ENCODE measurements around the gene CELA2A.

Gene CELA2A

GRCh38 chr1:15413563-15414444 lies 42.7 kb upstream of the CELA2A start:
- WGBS, 2 experiments (ENCODE audit: insufficient coverage in 2 of 2): 92 to 93% methylated on average over 13 to 19 of the region's 20 CpGs
- H3K36me3 ChIP-seq (ENCODE audit: control insufficient read depth, insufficient read depth, low read length): peaks cover 2% of the 10 kb centered on the region
- H3K4me3 ChIP-seq (ENCODE audit: extremely low read depth, insufficient read depth, low read length, poor library complexity, severe bottlenecking): no peak overlapping the region
- peaks cover 50% of the 10 kb centered on the region for H3K4me1 ChIP-seq (ENCODE audit: control insufficient read depth, insufficient read depth, low read length, poor library complexity, severe bottlenecking)
- no peaks in the 10 kb centered on the region for H3K9me3 ChIP-seq (ENCODE audit: control insufficient read depth, low read length)
- no peak overlapping the region for H3K27ac ChIP-seq (ENCODE audit: low read depth, low read length, severe bottlenecking)

- no peaks in the 10 kb centered on the region for H3K9me3 ChIP-seq (ENCODE audit: control insufficient read depth, low read length)
- 86 to 91% methylated on average over 8 to 9 of the region's 10 CpGs for WGBS, 2 experiments (ENCODE audit: insufficient coverage in 2 of 2)
- peaks cover 2% of the 10 kb centered on the region for H3K36me3 ChIP-seq (ENCODE audit: control insufficient read depth, insufficient read depth, low read length)
- peaks cover 50% of the 10 kb centered on the region for H3K4me1 ChIP-seq (ENCODE audit: control insufficient read depth, insufficient read depth, low read length, poor library complexity, severe bottlenecking)
- H3K27ac ChIP-seq (ENCODE audit: low read depth, low read length, severe bottlenecking): no peak overlapping the region
- no peak overlapping the region for H3K4me3 ChIP-seq (ENCODE audit: extremely low read depth, insufficient read depth, low read length, poor library complexity, severe bottlenecking)
These were observed 42.0 kb upstream of the CELA2A start for GRCh38 chr1:15414445-15414983.

- 82 to 100% methylated on average over 2 to 16 of the region's 18 CpGs for WGBS, 2 experiments (ENCODE audit: insufficient coverage in 2 of 2)
- Histone ChIP-seq H3K27ac (ENCODE audit: low read depth, low read length, severe bottlenecking) (no peak overlapping the region), H3K4me3 (ENCODE audit: extremely low read depth, insufficient read depth, low read length, poor library complexity, severe bottlenecking) (no peak overlapping the region), H3K4me1 (ENCODE audit: control insufficient read depth, insufficient read depth, low read length, poor library complexity, severe bottlenecking) (peaks cover 35% of the 10 kb centered on the region), H3K36me3 (ENCODE audit: control insufficient read depth, insufficient read depth, low read length) (peaks cover 2% of the 10 kb centered on the region), H3K9me3 (ENCODE audit: control insufficient read depth, low read length) (peaks cover 4% of the 10 kb centered on the region)
These were observed 39.2 kb upstream of the CELA2A start for GRCh38 chr1:15417059-15417934.

- H3K4me3 ChIP-seq (ENCODE audit: extremely low read depth, insufficient read depth, low read length, poor library complexity, severe bottlenecking): no peak overlapping the region
- H3K9me3 ChIP-seq (ENCODE audit: control insufficient read depth, low read length): peaks cover 4% of the 10 kb centered on the region
- no peak overlapping the region for H3K27ac ChIP-seq (ENCODE audit: low read depth, low read length, severe bottlenecking)
- 95% methylated on average over 16 of the region's 18 CpGs for WGBS, 2 experiments (ENCODE audit: insufficient coverage in 2 of 2)
- H3K36me3 ChIP-seq (ENCODE audit: control insufficient read depth, insufficient read depth, low read length): peaks cover 2% of the 10 kb centered on the region
- H3K4me1 ChIP-seq (ENCODE audit: control insufficient read depth, insufficient read depth, low read length, poor library complexity, severe bottlenecking): peaks cover 26% of the 10 kb centered on the region
These were observed 37.6 kb upstream of the CELA2A start for GRCh38 chr1:15418806-15419515.

GRCh38 chr1:15420853-15421465 lies 35.6 kb upstream of the CELA2A start:
- no peak overlapping the region for H3K4me3 ChIP-seq (ENCODE audit: extremely low read depth, insufficient read depth, low read length, poor library complexity, severe bottlenecking)
- peaks cover 2% of the 10 kb centered on the region for H3K36me3 ChIP-seq (ENCODE audit: control insufficient read depth, insufficient read depth, low read length)
- H3K4me1 ChIP-seq (ENCODE audit: control insufficient read depth, insufficient read depth, low read length, poor library complexity, severe bottlenecking): peaks cover 21% of the 10 kb centered on the region
- H3K27ac ChIP-seq (ENCODE audit: low read depth, low read length, severe bottlenecking): no peak overlapping the region
- 93 to 97% methylated on average over 4 to 5 of the region's 8 CpGs for WGBS, 2 experiments (ENCODE audit: insufficient coverage in 2 of 2)
- H3K9me3 ChIP-seq (ENCODE audit: control insufficient read depth, low read length): peaks cover 4% of the 10 kb centered on the region

- Histone ChIP-seq H3K4me3 (ENCODE audit: extremely low read depth, insufficient read depth, low read length, poor library complexity, severe bottlenecking) (no peak overlapping the region), H3K27ac (ENCODE audit: low read depth, low read length, severe bottlenecking) (no peak overlapping the region), H3K9me3 (ENCODE audit: control insufficient read depth, low read length) (peaks cover 4% of the 10 kb centered on the region), H3K4me1 (ENCODE audit: control insufficient read depth, insufficient read depth, low read length, poor library complexity, severe bottlenecking) (peaks cover 16% of the 10 kb centered on the region), H3K36me3 (ENCODE audit: control insufficient read depth, insufficient read depth, low read length) (peaks cover 5% of the 10 kb centered on the region)
- 95 to 97% methylated on average over 4 to 8 of the region's 8 CpGs for WGBS, 2 experiments (ENCODE audit: insufficient coverage in 2 of 2)
These were observed 33.7 kb upstream of the CELA2A start for GRCh38 chr1:15422871-15423270.

GRCh38 chr1:15423355-15424077 lies 33.0 kb upstream of the CELA2A start:
- H3K4me1 ChIP-seq (ENCODE audit: control insufficient read depth, insufficient read depth, low read length, poor library complexity, severe bottlenecking): peaks cover 16% of the 10 kb centered on the region
- no peak overlapping the region for H3K4me3 ChIP-seq (ENCODE audit: extremely low read depth, insufficient read depth, low read length, poor library complexity, severe bottlenecking)
- H3K27ac ChIP-seq (ENCODE audit: low read depth, low read length, severe bottlenecking): no peak overlapping the region
- WGBS, 2 experiments (ENCODE audit: insufficient coverage in 2 of 2): 83 to 84% methylated on average over 9 to 10 of the region's 11 CpGs
- H3K36me3 ChIP-seq (ENCODE audit: control insufficient read depth, insufficient read depth, low read length): peaks cover 5% of the 10 kb centered on the region
- peaks cover 4% of the 10 kb centered on the region for H3K9me3 ChIP-seq (ENCODE audit: control insufficient read depth, low read length)

- Histone ChIP-seq H3K4me3 (ENCODE audit: extremely low read depth, insufficient read depth, low read length, poor library complexity, severe bottlenecking) (no peak overlapping the region), H3K36me3 (ENCODE audit: control insufficient read depth, insufficient read depth, low read length) (peaks cover 5% of the 10 kb centered on the region), H3K27ac (ENCODE audit: low read depth, low read length, severe bottlenecking) (no peak overlapping the region), H3K9me3 (ENCODE audit: control insufficient read depth, low read length) (peaks cover 4% of the 10 kb centered on the region), H3K4me1 (ENCODE audit: control insufficient read depth, insufficient read depth, low read length, poor library complexity, severe bottlenecking) (peaks cover 16% of the 10 kb centered on the region)
- WGBS, 2 experiments (ENCODE audit: insufficient coverage in 2 of 2): 86 to 100% methylated on average over 2 to 7 of the region's 13 CpGs
These were observed 32.3 kb upstream of the CELA2A start for GRCh38 chr1:15424146-15424667.

- Histone ChIP-seq H3K4me3 (ENCODE audit: extremely low read depth, insufficient read depth, low read length, poor library complexity, severe bottlenecking) (no peak overlapping the region), H3K4me1 (ENCODE audit: control insufficient read depth, insufficient read depth, low read length, poor library complexity, severe bottlenecking) (peaks cover 16% of the 10 kb centered on the region), H3K27ac (ENCODE audit: low read depth, low read length, severe bottlenecking) (no peak overlapping the region), H3K9me3 (ENCODE audit: control insufficient read depth, low read length) (peaks cover 4% of the 10 kb centered on the region), H3K36me3 (ENCODE audit: control insufficient read depth, insufficient read depth, low read length) (peaks cover 5% of the 10 kb centered on the region)
- 88% methylated on average over 4 to 5 of the region's 5 CpGs for WGBS, 2 experiments (ENCODE audit: insufficient coverage in 2 of 2)
These were observed 31.6 kb upstream of the CELA2A start for GRCh38 chr1:15424981-15425380.
